A549 (cell line): ENCODE data around the gene EXOC2. TPM values are rescaled to one million over a fixed set of nuclear protein-coding genes. Genes with fewer than 3 reads are reported as not detected.

Experiments used
- ATAC-seq, 2 experiments: fragments of 200-7000 bp in 1 of 2; fragments of >200 bp in 1 of 2; cut with Nextera tagmentation in 1 of 2; cut with Tn5 transposase in 1 of 2; 3 replicates each; pipeline versions ENCODE4 v1.8.0 to v1.9.1; 2018 to 2020; ENCODE audit warnings: mild to moderate bottlenecking in 1 of 2, moderate library complexity in 1 of 2
- CTCF ChIA-PET: fragments of 300-600 bp; sonication (Branson Sonifier 250); formaldehyde crosslinking; extraction: SDS; loops from one replicate; lab custom pipeline; 2021; ENCODE audit warnings: antibody characterized with exemption, inconsistent platforms; lab: Yijun Ruan, JAX
- POLR2A ChIA-PET: fragments of 350-600 bp; formaldehyde crosslinking; extraction: SDS; loops from one replicate; lab custom pipeline; 2021; ENCODE audit warnings: antibody characterized with exemption, inconsistent platforms; lab: Yijun Ruan, JAX
- DNase-seq, 2 experiments: peaks; one replicate each; pipeline versions ENCODE4 v3.0.0 to v3.0.0-alpha.2; 2011 to 2016; ENCODE audit warnings: low read depth in 1 of 2, low spot score in 1 of 2
- FAIRE-seq: peaks from 2 replicates; lab custom pipeline; 2011; peaks lifted over from hg19 to GRCh38; lab: Jason Lieb, UNC
- H3K27ac ChIP-seq, 2 experiments: fragments of >200 bp; sonication (Bioruptor Twin); formaldehyde crosslinking; 3 replicates each; pipeline ENCODE4 v1.5.1; 2016 to 2017
- H3K4me1 ChIP-seq: fragments of >200 bp; sonication (Bioruptor Twin); formaldehyde crosslinking; 3 replicates; pipeline ENCODE4 v1.6.1; 2016
- H3K4me2 ChIP-seq: fragments of >200 bp; sonication (Bioruptor Twin); formaldehyde crosslinking; 3 replicates; pipeline ENCODE4 v1.6.1; 2016
- H3K4me3 ChIP-seq: fragments of >200 bp; sonication (Bioruptor Twin); formaldehyde crosslinking; 3 replicates; pipeline ENCODE4 v1.5.1; 2016
- H3K9me3 ChIP-seq: fragments of >200 bp; sonication (Bioruptor Twin); formaldehyde crosslinking; 3 replicates; pipeline ENCODE4 v1.6.1; 2016
- CHD2 ChIP-seq: fragments of 150-350 bp; IDR thresholded peaks from 2 replicates; pipeline ENCODE4 v1.6.1; 2014; ENCODE audit warnings: low read length; ENCODE audit not compliant: partially characterized antibody
- EP300 ChIP-seq, 2 experiments: fragments of >200 bp; sonication (Bioruptor Twin); formaldehyde crosslinking; IDR thresholded peaks; 2 replicates in 1 of 2; 3 replicates in 1 of 2; pipeline ENCODE4 v1.6.1; 2016 to 2017
- FOSB ChIP-seq: fragments of 250-450 bp; sonication (Bioruptor Pico); IDR thresholded peaks from 2 replicates; pipeline ENCODE4 v1.5.0; 2020; ENCODE audit warnings: mild to moderate bottlenecking, moderate library complexity
- FOXS1 ChIP-seq: fragments of 250-450 bp; sonication (Bioruptor Pico); IDR thresholded peaks from 2 replicates; pipeline ENCODE4 v1.5.0; 2020; ENCODE audit warnings: mild to moderate bottlenecking, moderate library complexity
- HDAC2 ChIP-seq: fragments of 200-600 bp; sonication (generic); IDR thresholded peaks from 2 replicates; pipeline ENCODE4 v1.6.1; 2016
- HEYL ChIP-seq: fragments of 250-450 bp; sonication (Bioruptor Pico); IDR thresholded peaks from 2 replicates; pipeline ENCODE4 v1.8.0; 2021; ENCODE audit warnings: mild to moderate bottlenecking, moderate library complexity
- HOXA7 ChIP-seq: fragments of 250-450 bp; sonication (Bioruptor Pico); IDR thresholded peaks from 2 replicates; pipeline ENCODE4 v1.5.0; 2020; ENCODE audit warnings: mild to moderate bottlenecking, moderate library complexity
- MAZ ChIP-seq: fragments of 150-350 bp; IDR thresholded peaks from 2 replicates; pipeline ENCODE4 v1.6.1; 2014; ENCODE audit warnings: antibody characterized with exemption, low read depth, low read length, borderline replicate concordance
- POLR2A ChIP-seq: IDR thresholded peaks from 2 replicates; pipeline ENCODE4 v1.6.1; 2012; ENCODE audit warnings: mild to moderate bottlenecking, low read length
- RARB ChIP-seq: fragments of 250-450 bp; sonication (Bioruptor Pico); IDR thresholded peaks from 2 replicates; pipeline ENCODE4 v1.8.0; 2021; ENCODE audit warnings: mild to moderate bottlenecking, moderate library complexity
- TFCP2L1 ChIP-seq: fragments of 250-450 bp; sonication (Bioruptor Pico); IDR thresholded peaks from 2 replicates; pipeline ENCODE4 v1.5.0; 2021; ENCODE audit warnings: mild to moderate bottlenecking
- TP53 ChIP-seq: fragments of 250-450 bp; sonication (Bioruptor Pico); IDR thresholded peaks from 2 replicates; pipeline ENCODE4 v1.5.0; 2021; ENCODE audit warnings: mild to moderate bottlenecking, moderate library complexity
- WGBS: methylation state at CpG from one replicate; pipeline ENCODE4 v1.1.6; 2017; ENCODE audit errors: missing lambda C conversion rate; 5-methylcytosine and 5-hydroxymethylcytosine counted together
- polyA plus RNA-seq, 4 experiments: library from polyadenylated mRNA; depleted of rRNA in 3 of 4; stranded (reverse); fragments of >200 nt; fragmentation: RNase III in 1 of 4; extraction: RNeasy Plus Mini Kit Qiagen cat#74134 plus additional on column Dnase treatment in 1 of 4; gene quantifications; 2 replicates in 3 of 4; 3 replicates in 1 of 4; pipeline ENCODE4 v1.2.3, GENCODE V29; 2011 to 2017
- TF ChIP-seq, protein P1 (sequence below): IDR thresholded peaks from 2 replicates; pipeline ENCODE4 v1.6.1; 2012; ENCODE audit warnings: low read depth, borderline replicate concordance
- TF ChIP-seq, protein P2 (sequence below): IDR thresholded peaks from 2 replicates; pipeline ENCODE4 v1.6.1; 2012
- TF ChIP-seq, protein P3 (sequence below): fragments of 250-450 bp; sonication (Bioruptor Pico); IDR thresholded peaks from 2 replicates; pipeline ENCODE4 v1.5.0; 2021; ENCODE audit warnings: mild to moderate bottlenecking, moderate library complexity, borderline replicate concordance
- TF ChIP-seq, protein P4 (sequence below): fragments of 250-450 bp; sonication (Bioruptor Pico); IDR thresholded peaks from 2 replicates; pipeline ENCODE4 v1.5.0; 2020; ENCODE audit warnings: low read depth, mild to moderate bottlenecking, moderate library complexity
- TF ChIP-seq, protein P5 (sequence below): fragments of 200-600 bp; sonication (generic); IDR thresholded peaks from 2 replicates; pipeline ENCODE4 v1.6.1; 2016; ENCODE audit warnings: antibody characterized with exemption, mild to moderate bottlenecking, moderate library complexity

Gene EXOC2
- polyA plus RNA-seq, 2 of the 4 experiments (the other 2 are of a cell fraction), result 13.3 to 22.9 TPM

DNA sequence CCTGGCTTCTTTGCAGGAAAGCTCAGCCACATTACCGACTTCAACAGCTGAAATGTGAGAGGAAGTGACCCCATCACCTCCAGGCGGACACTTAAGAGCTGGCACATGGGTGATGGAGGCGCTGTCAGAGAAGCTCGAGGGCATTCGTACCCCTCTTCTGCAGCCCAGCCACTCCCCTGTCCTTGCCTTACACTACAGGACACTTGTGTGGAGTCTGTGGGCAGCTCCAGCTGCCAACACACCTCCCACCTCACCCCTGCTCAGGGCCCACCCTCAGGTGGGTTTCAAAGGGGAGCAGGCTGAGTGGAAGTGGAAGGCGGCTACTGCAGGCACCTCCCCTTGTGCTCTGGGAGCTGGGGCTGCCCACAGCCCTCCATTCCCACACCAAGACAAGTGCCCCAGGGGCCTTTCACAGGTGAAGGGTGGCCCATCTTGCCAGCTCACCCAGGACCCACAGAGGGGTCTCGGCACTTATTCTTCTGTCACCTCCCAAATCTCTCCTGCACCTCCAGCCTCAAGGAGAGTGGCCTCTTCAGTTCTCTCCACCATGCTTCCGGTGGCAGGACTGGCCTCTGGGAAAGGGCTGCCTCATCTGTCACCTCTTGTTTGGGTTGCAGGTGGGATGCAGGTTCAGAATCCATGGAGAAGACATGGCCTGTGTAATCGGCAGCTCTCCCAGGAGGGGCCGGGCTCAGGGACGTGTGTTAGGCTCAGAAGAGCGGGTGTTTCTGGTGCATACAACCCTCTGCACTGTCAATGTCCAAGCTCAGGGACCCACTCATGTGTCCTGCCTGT, 251.6 kb downstream of the EXOC2 start (continued):
- TF ChIP-seq HDAC2 (no peak), FOXS1 (no peak), TP53 (CRISPR knock-in tag) (no peak), HOXA7 (CRISPR knock-in tag) (no peak)
- TF ChIP-seq, protein P1, sequence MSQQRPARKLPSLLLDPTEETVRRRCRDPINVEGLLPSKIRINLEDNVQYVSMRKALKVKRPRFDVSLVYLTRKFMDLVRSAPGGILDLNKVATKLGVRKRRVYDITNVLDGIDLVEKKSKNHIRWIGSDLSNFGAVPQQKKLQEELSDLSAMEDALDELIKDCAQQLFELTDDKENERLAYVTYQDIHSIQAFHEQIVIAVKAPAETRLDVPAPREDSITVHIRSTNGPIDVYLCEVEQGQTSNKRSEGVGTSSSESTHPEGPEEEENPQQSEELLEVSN, result no peak

DNA sequence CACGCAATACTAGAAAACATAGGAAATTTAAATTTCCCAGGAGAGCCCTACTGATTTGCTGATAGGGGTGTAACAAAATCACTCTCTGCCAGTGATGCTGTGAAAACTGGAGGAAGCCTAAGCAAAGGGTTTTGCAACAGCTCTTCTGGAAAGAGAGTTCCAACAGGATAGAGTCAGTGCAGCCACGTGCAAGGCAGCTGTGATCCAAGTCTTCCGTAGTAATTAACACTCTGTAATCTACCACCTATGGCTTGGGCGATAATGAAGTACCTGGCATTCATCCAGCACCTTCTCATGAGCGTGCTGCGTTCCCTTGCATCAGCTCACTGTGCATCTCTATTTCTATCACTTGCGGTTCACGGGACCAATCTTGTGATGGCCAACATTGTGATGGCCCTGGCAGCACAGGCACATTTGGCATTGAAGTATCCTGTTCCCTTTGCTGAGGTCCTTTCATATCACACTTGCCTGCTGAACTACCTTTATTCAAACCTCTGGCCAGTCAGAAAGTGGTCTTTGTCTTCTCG, 253.2 kb downstream of the EXOC2 start:
- H3K27ac ChIP-seq, result no peak overlapping the region
- ChIA-PET POLR2A (no interaction called here), CTCF (no interaction called here)
- H3K4me3 ChIP-seq, result no peak overlapping the region
- FAIRE-seq (no peak), ATAC-seq (no peak), DNase-seq (no peak)
- TF ChIP-seq RARB (CRISPR knock-in tag) (no peak), FOSB (CRISPR knock-in tag) (no peak), CHD2 (no peak), HEYL (CRISPR knock-in tag) (no peak), EP300 (IDR thresholded peaks at IDR 0.05) (no peak), FOXS1 (no peak), TFCP2L1 (CRISPR knock-in tag) (no peak), POLR2A (no peak), HDAC2 (no peak), MAZ (no peak)
- TF ChIP-seq, protein P2, sequence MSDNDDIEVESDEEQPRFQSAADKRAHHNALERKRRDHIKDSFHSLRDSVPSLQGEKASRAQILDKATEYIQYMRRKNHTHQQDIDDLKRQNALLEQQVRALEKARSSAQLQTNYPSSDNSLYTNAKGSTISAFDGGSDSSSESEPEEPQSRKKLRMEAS, result no peak
- TF ChIP-seq, protein P3, sequence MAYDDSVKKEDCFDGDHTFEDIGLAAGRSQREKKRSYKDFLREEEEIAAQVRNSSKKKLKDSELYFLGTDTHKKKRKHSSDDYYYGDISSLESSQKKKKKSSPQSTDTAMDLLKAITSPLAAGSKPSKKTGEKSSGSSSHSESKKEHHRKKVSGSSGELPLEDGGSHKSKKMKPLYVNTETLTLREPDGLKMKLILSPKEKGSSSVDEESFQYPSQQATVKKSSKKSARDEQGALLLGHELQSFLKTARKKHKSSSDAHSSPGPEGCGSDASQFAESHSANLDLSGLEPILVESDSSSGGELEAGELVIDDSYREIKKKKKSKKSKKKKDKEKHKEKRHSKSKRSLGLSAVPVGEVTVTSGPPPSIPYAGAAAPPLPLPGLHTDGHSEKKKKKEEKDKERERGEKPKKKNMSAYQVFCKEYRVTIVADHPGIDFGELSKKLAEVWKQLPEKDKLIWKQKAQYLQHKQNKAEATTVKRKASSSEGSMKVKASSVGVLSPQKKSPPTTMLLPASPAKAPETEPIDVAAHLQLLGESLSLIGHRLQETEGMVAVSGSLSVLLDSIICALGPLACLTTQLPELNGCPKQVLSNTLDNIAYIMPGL (CRISPR knock-in tag), result no peak
- TF ChIP-seq, protein P4, sequence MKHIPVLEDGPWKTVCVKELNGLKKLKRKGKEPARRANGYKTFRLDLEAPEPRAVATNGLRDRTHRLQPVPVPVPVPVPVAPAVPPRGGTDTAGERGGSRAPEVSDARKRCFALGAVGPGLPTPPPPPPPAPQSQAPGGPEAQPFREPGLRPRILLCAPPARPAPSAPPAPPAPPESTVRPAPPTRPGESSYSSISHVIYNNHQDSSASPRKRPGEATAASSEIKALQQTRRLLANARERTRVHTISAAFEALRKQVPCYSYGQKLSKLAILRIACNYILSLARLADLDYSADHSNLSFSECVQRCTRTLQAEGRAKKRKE, result no peak
- TF ChIP-seq, protein P5, sequence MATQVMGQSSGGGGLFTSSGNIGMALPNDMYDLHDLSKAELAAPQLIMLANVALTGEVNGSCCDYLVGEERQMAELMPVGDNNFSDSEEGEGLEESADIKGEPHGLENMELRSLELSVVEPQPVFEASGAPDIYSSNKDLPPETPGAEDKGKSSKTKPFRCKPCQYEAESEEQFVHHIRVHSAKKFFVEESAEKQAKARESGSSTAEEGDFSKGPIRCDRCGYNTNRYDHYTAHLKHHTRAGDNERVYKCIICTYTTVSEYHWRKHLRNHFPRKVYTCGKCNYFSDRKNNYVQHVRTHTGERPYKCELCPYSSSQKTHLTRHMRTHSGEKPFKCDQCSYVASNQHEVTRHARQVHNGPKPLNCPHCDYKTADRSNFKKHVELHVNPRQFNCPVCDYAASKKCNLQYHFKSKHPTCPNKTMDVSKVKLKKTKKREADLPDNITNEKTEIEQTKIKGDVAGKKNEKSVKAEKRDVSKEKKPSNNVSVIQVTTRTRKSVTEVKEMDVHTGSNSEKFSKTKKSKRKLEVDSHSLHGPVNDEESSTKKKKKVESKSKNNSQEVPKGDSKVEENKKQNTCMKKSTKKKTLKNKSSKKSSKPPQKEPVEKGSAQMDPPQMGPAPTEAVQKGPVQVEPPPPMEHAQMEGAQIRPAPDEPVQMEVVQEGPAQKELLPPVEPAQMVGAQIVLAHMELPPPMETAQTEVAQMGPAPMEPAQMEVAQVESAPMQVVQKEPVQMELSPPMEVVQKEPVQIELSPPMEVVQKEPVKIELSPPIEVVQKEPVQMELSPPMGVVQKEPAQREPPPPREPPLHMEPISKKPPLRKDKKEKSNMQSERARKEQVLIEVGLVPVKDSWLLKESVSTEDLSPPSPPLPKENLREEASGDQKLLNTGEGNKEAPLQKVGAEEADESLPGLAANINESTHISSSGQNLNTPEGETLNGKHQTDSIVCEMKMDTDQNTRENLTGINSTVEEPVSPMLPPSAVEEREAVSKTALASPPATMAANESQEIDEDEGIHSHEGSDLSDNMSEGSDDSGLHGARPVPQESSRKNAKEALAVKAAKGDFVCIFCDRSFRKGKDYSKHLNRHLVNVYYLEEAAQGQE, result no peak
- H3K9me3 ChIP-seq, result no peaks in the 10 kb centered on the region
- WGBS, result 51% methylated on average over 9 of the region's 9 CpGs
- no peak overlapping the region for H3K4me2 ChIP-seq
- H3K4me1 ChIP-seq, result peaks cover 9% of the 10 kb centered on the region; the same call in 2 of the 3 replicates
